HEK293 (cell line): Measurements from ENCODE around the gene SFXN4.

Experiments used
- CTCF ChIA-PET: fragments of 350-600 bp; formaldehyde crosslinking; extraction: SDS; loops from one replicate; lab custom pipeline; 2021; ENCODE audit warnings: antibody characterized with exemption; lab: Yijun Ruan, JAX
- POLR2A ChIA-PET: fragments of 300-600 bp; formaldehyde crosslinking; extraction: SDS; loops from one replicate; lab custom pipeline; 2020; ENCODE audit warnings: antibody characterized with exemption, inconsistent platforms; lab: Yijun Ruan, JAX
- H3K27ac ChIP-seq: fragments of 200-500 bp; sonication (Bioruptor generic); 2 replicates; pipeline ENCODE4 v1.5.1; 2014; ENCODE audit warnings: low read depth, low read length, control low read depth, inconsistent platforms; ENCODE audit errors: extremely low read depth
- H3K36me3 ChIP-seq, 2 experiments: fragments of 200-500 bp in 1 of 2; sonication (Bioruptor generic) in 1 of 2; 1 replicate in 1 of 2; 2 replicates in 1 of 2; pipeline ENCODE4 v1.5.1; 2014 to 2017; ENCODE audit warnings: inconsistent platforms in 2 of 2, low read length in 2 of 2; ENCODE audit not compliant: control insufficient read depth in 2 of 2, insufficient read depth in 1 of 2
- H3K4me1 ChIP-seq: fragments of 200-500 bp; sonication (Bioruptor generic); 2 replicates; pipeline ENCODE4 v1.5.1; 2014; ENCODE audit warnings: mild to moderate bottlenecking, low read length, inconsistent platforms; ENCODE audit not compliant: control insufficient read depth, insufficient read depth
- H3K4me3 ChIP-seq: 2 replicates; pipeline ENCODE4 v1.5.1; 2011; ENCODE audit warnings: low read depth, mild to moderate bottlenecking, control low read depth, low read length, moderate library complexity
- H3K9me3 ChIP-seq: fragments of 200-500 bp; sonication (Bioruptor generic); 2 replicates; pipeline ENCODE4 v1.5.1; 2014; ENCODE audit warnings: low read depth, low read length, inconsistent platforms; ENCODE audit not compliant: control insufficient read depth, insufficient read depth
- GFI1B ChIP-seq: fragments of 450-650 bp; formaldehyde crosslinking; IDR thresholded peaks from 2 replicates; pipeline ENCODE4 v1.5.1; 2016; ENCODE audit warnings: missing biosample characterization, missing genetic modification characterization
- INSM2 ChIP-seq: fragments of 450-650 bp; formaldehyde crosslinking; IDR thresholded peaks from 2 replicates; pipeline ENCODE4 v1.5.1; 2016; ENCODE audit warnings: missing biosample characterization, missing genetic modification characterization
- PRDM2 ChIP-seq: fragments of 450-650 bp; formaldehyde crosslinking; IDR thresholded peaks from 2 replicates; pipeline ENCODE4 v1.5.1; 2016; ENCODE audit warnings: missing biosample characterization, missing genetic modification characterization, borderline replicate concordance
- SCRT2 ChIP-seq: fragments of 450-650 bp; formaldehyde crosslinking; IDR thresholded peaks from 2 replicates; pipeline ENCODE4 v1.5.1; 2016; ENCODE audit warnings: missing biosample characterization, missing genetic modification characterization
- ZBTB10 ChIP-seq: fragments of 450-650 bp; formaldehyde crosslinking; IDR thresholded peaks from 2 replicates; pipeline ENCODE4 v1.5.1; 2016; ENCODE audit warnings: missing biosample characterization, missing genetic modification characterization
- ZFP37 ChIP-seq: fragments of 450-650 bp; formaldehyde crosslinking; IDR thresholded peaks from 2 replicates; pipeline ENCODE4 v1.5.1; 2016; ENCODE audit warnings: missing biosample characterization, missing genetic modification characterization
- ZNF157 ChIP-seq: fragments of 450-650 bp; formaldehyde crosslinking; IDR thresholded peaks from 2 replicates; pipeline ENCODE4 v1.5.1; 2016; ENCODE audit warnings: missing biosample characterization, missing genetic modification characterization
- ZNF211 ChIP-seq: fragments of 450-650 bp; formaldehyde crosslinking; IDR thresholded peaks from 2 replicates; pipeline ENCODE4 v1.5.1; 2016; ENCODE audit warnings: low read depth, missing biosample characterization, missing genetic modification characterization
- ZNF274 ChIP-seq, 2 experiments: fragments of 200-500 bp in 1 of 2; fragments of 450-650 bp in 1 of 2; sonication (Bioruptor generic) in 1 of 2; formaldehyde crosslinking in 1 of 2; IDR thresholded peaks; 2 replicates each; pipeline versions ENCODE4 v1.5.1 to v1.6.1; 2014 to 2016; ENCODE audit warnings: borderline replicate concordance in 1 of 2, inconsistent platforms in 1 of 2, low read length in 1 of 2, missing biosample characterization in 1 of 2, missing genetic modification characterization in 1 of 2
- ZNF335 ChIP-seq: fragments of 450-650 bp; formaldehyde crosslinking; conservative IDR thresholded peaks from 2 replicates; pipeline ENCODE4 v1.5.1; 2016; ENCODE audit warnings: missing biosample characterization, missing genetic modification characterization
- ZNF350 ChIP-seq: fragments of 450-650 bp; formaldehyde crosslinking; IDR thresholded peaks from 2 replicates; pipeline ENCODE4 v1.5.0; 2017; ENCODE audit warnings: missing biosample characterization, mild to moderate bottlenecking, missing genetic modification characterization
- ZNF391 ChIP-seq: fragments of 450-650 bp; formaldehyde crosslinking; IDR thresholded peaks from 2 replicates; pipeline ENCODE4 v1.5.1; 2016; ENCODE audit warnings: low read depth, missing biosample characterization, missing genetic modification characterization, borderline replicate concordance
- ZNF585B ChIP-seq: fragments of 450-650 bp; formaldehyde crosslinking; IDR thresholded peaks from 2 replicates; pipeline ENCODE4 v1.5.1; 2016; ENCODE audit warnings: missing biosample characterization, missing genetic modification characterization
- ZNF596 ChIP-seq: fragments of 450-650 bp; IDR thresholded peaks from 2 replicates; pipeline ENCODE4 v1.5.0; 2018; ENCODE audit warnings: missing biosample characterization, mild to moderate bottlenecking, missing genetic modification characterization, moderate library complexity
- ZNF624 ChIP-seq: fragments of 450-650 bp; formaldehyde crosslinking; IDR thresholded peaks from 2 replicates; pipeline ENCODE4 v1.5.1; 2017; ENCODE audit warnings: missing biosample characterization, missing genetic modification characterization
- ZSCAN5A ChIP-seq: fragments of 450-650 bp; formaldehyde crosslinking; IDR thresholded peaks from 2 replicates; pipeline ENCODE4 v1.5.1; 2016; ENCODE audit warnings: missing biosample characterization, missing genetic modification characterization

The SFXN4 gene

GRCh38 chr10:119143657-119144056 lies 21.9 kb downstream of the SFXN4 start (continued):
- TF ChIP-seq INSM2 (tag by site-specific recombination) = no peak
- no peak for TF ChIP-seq ZNF335 (tag by site-specific recombination)
- no peak for TF ChIP-seq ZNF350 (tag by site-specific recombination)
- TF ChIP-seq ZBTB10 (tag by site-specific recombination) = no peak
- no peak for TF ChIP-seq ZNF157
- no peak for TF ChIP-seq ZNF596 (tag by site-specific recombination)
- TF ChIP-seq SCRT2 (tag by site-specific recombination) = no peak
- TF ChIP-seq ZSCAN5A = no peak
- TF ChIP-seq PRDM2 (tag by site-specific recombination) = no peak
- no peak for TF ChIP-seq ZNF624 (tag by site-specific recombination)
- TF ChIP-seq ZFP37 (tag by site-specific recombination) = no peak

GRCh38 chr10:119140603-119141245 lies 24.8 kb downstream of the SFXN4 start:
- TF ChIP-seq ZNF624 (tag by site-specific recombination) (no peak), ZNF585B (tag by site-specific recombination) (no peak), ZNF274 (IDR thresholded peaks at IDR 0.05; ENCODE audit: low read length) (no peak), ZNF274 (tag by site-specific recombination; IDR thresholded peaks at IDR 0.05; ENCODE audit: borderline replicate concordance) (no peak), ZNF211 (tag by site-specific recombination) (no peak), ZNF391 (tag by site-specific recombination) (no peak), GFI1B (tag by site-specific recombination) (no peak)
- no peak overlapping the region for H3K4me3 ChIP-seq
- H3K9me3 ChIP-seq = no peaks in the 10 kb centered on the region
- CTCF ChIA-PET = interaction anchor here (0.8 kb wide), 1 partner anchor 101 kb away, joined by 3 read pairs; no protein-coding TSS in a partner anchor
- peaks cover 26 to 47% of the 10 kb centered on the region in 2 experiments for H3K36me3 ChIP-seq
- H3K27ac ChIP-seq = no peak overlapping the region
- no peaks in the 10 kb centered on the region for H3K4me1 ChIP-seq
- POLR2A ChIA-PET = no interaction called here
